Small intestine (tissue), 7 donors: ENCODE measurements around the gene FYCO1. TPM values are rescaled to one million over a fixed set of nuclear protein-coding genes. Genes with fewer than 3 reads are reported as not detected.
A peak's percentile ranks its signal among the peaks of the same experiment; 100 is the strongest.

Source experiments
- DNase-seq, 2 donors: peaks; one replicate each; pipeline versions ENCODE4 v3.0.0 to v3.0.0-alpha.2; 2013
- FAIRE-seq: peaks from 2 replicates; lab custom pipeline; 2012; peaks lifted over from hg19 to GRCh38; lab: Jason Lieb, UNC
- H3K27ac ChIP-seq, 3 donors: one replicate each; pipeline ENCODE4 v1.5.1; 2013; ENCODE audit warnings: low read length in 2 of 3, mild to moderate bottlenecking in 2 of 3, control low read depth in 1 of 3, inconsistent platforms in 1 of 3, low read depth in 1 of 3, moderate library complexity in 1 of 3
- H3K27me3 ChIP-seq, 3 donors: one replicate each; pipeline ENCODE4 v1.6.1; 2013; ENCODE audit warnings: low read length in 3 of 3, inconsistent platforms in 1 of 3; ENCODE audit not compliant: control insufficient read depth in 3 of 3, insufficient read depth in 3 of 3
- H3K36me3 ChIP-seq, 3 donors: one replicate each; pipeline ENCODE4 v1.6.1; 2013; ENCODE audit warnings: low read length in 3 of 3, inconsistent platforms in 1 of 3, low read depth in 1 of 3, mild to moderate bottlenecking in 1 of 3, moderate library complexity in 1 of 3; ENCODE audit not compliant: control insufficient read depth in 3 of 3, insufficient read depth in 2 of 3
- H3K4me1 ChIP-seq, 3 donors: one replicate each; pipeline ENCODE4 v1.6.1; 2013; ENCODE audit warnings: low read length in 2 of 3, inconsistent platforms in 1 of 3, low read depth in 1 of 3, mild to moderate bottlenecking in 1 of 3, moderate library complexity in 1 of 3; ENCODE audit not compliant: control insufficient read depth in 3 of 3, insufficient read depth in 2 of 3
- H3K4me3 ChIP-seq, 3 donors: one replicate each; pipeline ENCODE4 v1.5.1; 2013; ENCODE audit warnings: low read length in 3 of 3, control low read depth in 1 of 3, inconsistent platforms in 1 of 3, low read depth in 1 of 3, mild to moderate bottlenecking in 1 of 3, moderate library complexity in 1 of 3
- H3K9me3 ChIP-seq, 2 donors: one replicate each; pipeline ENCODE4 v1.6.1; 2013; ENCODE audit warnings: low read depth in 1 of 2, low read length in 1 of 2; ENCODE audit not compliant: control insufficient read depth in 2 of 2, insufficient read depth in 1 of 2
- WGBS, 3 donors: extraction: QIAGEN DNeasy Blood & Tissue Kit; methylation state at CpG; one replicate each; pipeline ENCODE4 v1.1.7; 2013; 5-methylcytosine and 5-hydroxymethylcytosine counted together
- polyA plus RNA-seq, 4 donors: library from polyadenylated mRNA; stranded (reverse) in 3 of 4; unstranded in 1 of 4; fragments of 200-250 nt in 3 of 4; fragments of 120-200 nt in 1 of 4; gene quantifications; one replicate each; pipeline versions ENCODE4 v1.2.1 to v1.2.3, GENCODE V29; 2013
- donor health status: healthy with polysubstance abuse.
- donor health status: control.
- donor health status: control.
- donor health status: Bipolar disorder and iron deficiency.
- donor health status: healthy.

FYCO1 gene
- polyA plus RNA-seq, 4 donors: 6.5 to 21.1 (median 9.0) TPM

DNA sequence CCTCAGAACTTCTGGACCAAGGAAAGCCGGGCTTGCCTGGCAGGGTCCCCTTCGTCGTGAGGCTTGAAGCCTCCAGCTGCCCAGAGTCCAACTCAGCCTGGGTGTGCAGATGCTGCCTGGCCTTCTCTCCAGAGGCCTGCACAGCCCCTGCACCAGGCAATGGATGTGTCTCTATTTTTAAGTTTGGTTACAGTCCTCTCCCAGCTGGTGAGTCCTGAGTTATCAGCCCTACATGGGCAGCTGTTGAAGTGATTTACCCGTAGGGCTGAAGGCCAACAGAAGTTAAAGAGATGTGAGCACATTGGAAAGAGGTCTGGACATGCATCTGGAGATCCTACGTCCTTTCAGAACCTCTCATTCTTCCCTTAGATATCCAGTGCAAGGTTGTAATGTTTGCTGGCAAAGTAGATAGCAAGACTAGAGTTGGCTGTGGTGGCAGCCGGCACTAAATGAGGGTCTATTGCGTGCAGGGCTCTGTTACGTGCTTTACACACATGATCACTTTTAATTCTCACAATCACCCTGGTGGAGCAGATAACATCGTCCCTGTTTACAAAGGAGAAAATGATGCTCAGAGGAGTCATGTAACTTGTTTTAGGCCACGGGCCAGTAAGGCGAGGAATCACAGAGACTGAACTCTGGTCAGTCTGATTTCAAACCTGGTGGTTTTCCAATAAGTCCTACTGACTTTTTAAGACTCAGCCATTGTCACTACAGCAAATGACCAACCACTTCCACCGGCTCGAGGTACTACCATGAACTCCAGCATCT is 9.9 kb downstream of the FYCO1 start:
- no peak for FAIRE-seq
- WGBS, 3 donors: 63 to 77% (median 76%) methylated on average over 13 of the region's 13 CpGs
- Histone ChIP-seq H3K4me3 (no peak overlapping the region), H3K9me3 (no peaks in the 10 kb centered on the region), H3K27me3 (no peaks in the 10 kb centered on the region), H3K36me3 (peaks cover 3 to 25% (median 13%) of the 10 kb centered on the region in 3 donors), H3K27ac (peak overlapping the region; percentile 6 to 59 (median 51)), H3K4me1 (peaks cover 15 to 50% (median 22%) of the 10 kb centered on the region in 3 donors)
- DNase-seq: no peak

DNA sequence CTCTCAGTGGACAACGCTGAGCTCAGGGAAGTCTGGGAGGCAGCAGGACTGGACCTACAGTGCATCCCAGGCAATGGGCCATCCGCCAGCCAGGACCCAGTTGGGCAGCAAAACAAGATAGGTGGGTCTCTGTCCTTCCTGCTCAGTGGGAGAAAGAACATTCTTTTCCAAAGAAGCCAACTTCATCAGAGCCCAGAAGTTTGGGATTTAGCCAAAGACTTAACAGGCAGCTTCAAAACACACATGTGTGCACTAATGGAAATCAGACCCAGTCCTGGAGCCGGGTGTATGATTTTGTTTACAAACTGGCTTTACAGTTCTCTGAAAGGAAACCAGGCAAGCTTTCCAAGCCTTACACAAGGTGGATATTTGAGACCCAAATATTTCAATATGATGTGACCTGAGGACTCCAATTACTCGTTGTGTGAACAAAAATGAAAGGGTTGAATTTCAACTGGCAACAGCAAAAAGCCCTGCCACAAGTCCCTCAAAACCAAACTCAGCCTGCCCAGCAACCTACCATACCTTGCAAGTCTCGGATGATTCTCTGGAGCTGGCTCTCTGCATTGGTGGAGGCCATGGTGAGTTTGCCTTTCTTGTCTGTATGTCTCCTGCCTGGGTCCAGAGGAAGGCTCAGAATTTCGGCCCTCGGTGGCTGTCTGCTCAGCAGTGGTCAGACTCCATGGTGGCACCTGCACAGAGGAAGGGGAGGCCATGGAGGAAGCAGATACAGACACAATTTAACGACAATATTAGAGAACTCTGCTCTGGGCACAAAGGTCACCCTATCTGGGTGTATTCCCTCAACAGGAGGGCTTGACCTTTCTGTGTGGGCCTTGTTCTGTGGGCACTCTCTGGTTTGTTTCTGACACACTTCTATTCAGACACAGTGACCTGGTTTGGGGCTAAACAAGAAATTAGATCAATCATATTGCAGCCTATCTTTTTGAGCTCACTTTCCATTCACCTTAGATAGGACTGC is 11.0 kb downstream of the FYCO1 start:
- FAIRE-seq (no peak), DNase-seq (peak; percentile 24 to 47)
- no peaks in the 10 kb centered on the region for H3K9me3 ChIP-seq
- H3K27me3 ChIP-seq: no peaks in the 10 kb centered on the region
- H3K27ac ChIP-seq: peak overlapping the region; percentile 8 to 59 (median 51)
- WGBS, 3 donors: 63 to 84% (median 75%) methylated on average over 8 of the region's 8 CpGs
- peaks cover 4 to 28% (median 13%) of the 10 kb centered on the region in 3 donors for H3K36me3 ChIP-seq
- H3K4me3 ChIP-seq: no peak overlapping the region
- peaks cover 15 to 46% (median 22%) of the 10 kb centered on the region in 3 donors for H3K4me1 ChIP-seq

GRCh38 chr3:45983770-45984169 is 11.9 kb downstream of the FYCO1 start:
- H3K4me1 ChIP-seq: peaks cover 10 to 45% (median 22%) of the 10 kb centered on the region in 3 donors
- no peaks in the 10 kb centered on the region for H3K9me3 ChIP-seq
- 81 to 86% (median 81%) methylated on average over 3 of the region's 3 CpGs for WGBS, 3 donors
- H3K27ac ChIP-seq: peak overlapping the region in 1 of 3 donors; percentile 8
- H3K36me3 ChIP-seq: peaks cover 8 to 28% (median 13%) of the 10 kb centered on the region in 3 donors
- no peaks in the 10 kb centered on the region for H3K27me3 ChIP-seq
- H3K4me3 ChIP-seq: no peak overlapping the region
- FAIRE-seq (no peak), DNase-seq (no peak)

- H3K27me3 ChIP-seq: no peaks in the 10 kb centered on the region
- peaks cover 7 to 30% (median 11%) of the 10 kb centered on the region in 3 donors for H3K4me1 ChIP-seq
- H3K4me3 ChIP-seq: no peak overlapping the region
- H3K9me3 ChIP-seq: no peaks in the 10 kb centered on the region
- WGBS, 3 donors: 42 to 63% (median 57%) methylated on average over 2 of the region's 2 CpGs
- peak overlapping the region in 1 of 3 donors; percentile 48 for H3K27ac ChIP-seq
- DNase-seq (peak in 1 of 2 donors; percentile 37), FAIRE-seq (no peak)
- peaks cover 8 to 33% (median 16%) of the 10 kb centered on the region in 3 donors for H3K36me3 ChIP-seq
Observed at GRCh38 chr3:45981346-45982074, 14.1 kb downstream of the FYCO1 start.

DNA sequence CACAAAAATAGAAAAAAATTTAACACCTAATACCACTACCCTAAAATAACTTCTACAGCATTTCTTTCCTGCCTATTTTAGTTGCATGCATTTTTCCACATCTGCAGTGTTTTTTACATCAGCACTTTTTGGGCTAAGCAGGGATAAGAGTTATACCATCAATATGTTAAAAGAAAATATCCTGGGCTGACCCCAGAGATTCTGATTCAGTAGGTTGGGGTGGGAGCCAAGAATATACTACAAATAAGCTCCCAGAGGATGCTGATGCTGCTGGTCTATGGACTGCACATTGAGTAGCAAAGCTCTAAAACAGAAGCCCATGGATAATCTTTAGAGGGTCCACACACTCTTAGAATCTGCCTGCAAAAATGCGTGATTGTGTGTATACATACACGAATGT is 14.8 kb downstream of the FYCO1 start:
- WGBS, 3 donors: 96 to 98% (median 96%) methylated on average over 2 of the region's 2 CpGs
- no peaks in the 10 kb centered on the region for H3K9me3 ChIP-seq
- peaks cover 11 to 39% (median 16%) of the 10 kb centered on the region in 3 donors for H3K36me3 ChIP-seq
- no peak for DNase-seq
- no peak overlapping the region for H3K4me3 ChIP-seq
- FAIRE-seq: no peak
- H3K27ac ChIP-seq: no peak overlapping the region
- peaks cover 7 to 24% (median 7%) of the 10 kb centered on the region in 3 donors for H3K4me1 ChIP-seq
- H3K27me3 ChIP-seq: no peaks in the 10 kb centered on the region

DNA sequence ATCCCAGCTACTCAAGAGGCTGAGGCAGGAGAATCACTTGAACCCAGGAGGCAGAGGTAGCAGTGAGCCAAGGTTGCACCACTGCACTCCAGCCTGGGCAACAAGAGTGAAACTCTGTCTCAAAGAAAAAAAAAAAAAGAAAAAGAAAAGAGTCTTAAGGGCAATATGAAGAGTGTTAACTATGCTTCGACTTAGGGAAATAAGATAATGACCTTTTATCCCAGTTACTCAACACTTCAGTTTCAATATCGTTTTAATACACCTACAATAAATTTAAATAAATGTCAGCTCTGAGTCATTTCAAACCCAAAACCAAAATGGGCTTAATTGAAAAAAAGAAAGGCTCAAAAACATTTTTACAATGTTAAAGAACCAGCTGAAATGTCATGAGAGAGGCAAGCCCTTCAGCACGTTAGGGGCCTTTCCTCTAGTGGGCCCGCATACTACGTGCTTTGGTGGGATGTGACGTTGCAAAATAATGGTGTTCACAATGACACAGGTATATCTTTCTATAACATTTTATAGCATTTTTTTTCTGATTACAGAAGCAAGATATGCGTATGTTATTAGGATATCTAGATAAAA is 15.3 kb downstream of the FYCO1 start:
- H3K27me3 ChIP-seq: no peaks in the 10 kb centered on the region
- DNase-seq: peak in 1 of 2 donors; percentile 23
- H3K36me3 ChIP-seq: peaks cover 11 to 39% (median 16%) of the 10 kb centered on the region in 3 donors
- no peak overlapping the region for H3K4me3 ChIP-seq
- no peak overlapping the region for H3K27ac ChIP-seq
- FAIRE-seq: no peak
- 55 to 76% (median 62%) methylated on average over 7 of the region's 7 CpGs for WGBS, 3 donors
- H3K4me1 ChIP-seq: peaks cover 4 to 19% (median 7%) of the 10 kb centered on the region in 3 donors
- no peaks in the 10 kb centered on the region for H3K9me3 ChIP-seq

GRCh38 chr3:45979378-45979777 is 16.2 kb downstream of the FYCO1 start:
- FAIRE-seq (no peak), DNase-seq (no peak)
- no peaks in the 10 kb centered on the region for H3K27me3 ChIP-seq
- no peaks in the 10 kb centered on the region for H3K9me3 ChIP-seq
- H3K4me3 ChIP-seq: no peak overlapping the region
- peak overlapping the region in 2 of 3 donors; percentile 50 to 76 for H3K27ac ChIP-seq
- H3K36me3 ChIP-seq: peaks cover 12 to 41% (median 15%) of the 10 kb centered on the region in 3 donors
- WGBS, 3 donors: 82 to 86% (median 85%) methylated on average over 4 of the region's 4 CpGs
- peaks cover 0 to 10% (median 7%) of the 10 kb centered on the region in 3 donors for H3K4me1 ChIP-seq
